Activated CD4-positive, CD25-positive, alpha-beta regulatory T cell (primary cell): ENCODE data around the gene GINS1.
"Not testable (repeated sequence)": the region's sequence is repeated elsewhere in the genome, so short reads cannot be mapped to it uniquely, and the experiment has no call there.

ENCODE experiments used
- DNase-seq, 4 experiments: peaks; one replicate each; lab custom pipeline; 2025; lab: John Stamatoyannopoulos, UW

Gene GINS1

DNA sequence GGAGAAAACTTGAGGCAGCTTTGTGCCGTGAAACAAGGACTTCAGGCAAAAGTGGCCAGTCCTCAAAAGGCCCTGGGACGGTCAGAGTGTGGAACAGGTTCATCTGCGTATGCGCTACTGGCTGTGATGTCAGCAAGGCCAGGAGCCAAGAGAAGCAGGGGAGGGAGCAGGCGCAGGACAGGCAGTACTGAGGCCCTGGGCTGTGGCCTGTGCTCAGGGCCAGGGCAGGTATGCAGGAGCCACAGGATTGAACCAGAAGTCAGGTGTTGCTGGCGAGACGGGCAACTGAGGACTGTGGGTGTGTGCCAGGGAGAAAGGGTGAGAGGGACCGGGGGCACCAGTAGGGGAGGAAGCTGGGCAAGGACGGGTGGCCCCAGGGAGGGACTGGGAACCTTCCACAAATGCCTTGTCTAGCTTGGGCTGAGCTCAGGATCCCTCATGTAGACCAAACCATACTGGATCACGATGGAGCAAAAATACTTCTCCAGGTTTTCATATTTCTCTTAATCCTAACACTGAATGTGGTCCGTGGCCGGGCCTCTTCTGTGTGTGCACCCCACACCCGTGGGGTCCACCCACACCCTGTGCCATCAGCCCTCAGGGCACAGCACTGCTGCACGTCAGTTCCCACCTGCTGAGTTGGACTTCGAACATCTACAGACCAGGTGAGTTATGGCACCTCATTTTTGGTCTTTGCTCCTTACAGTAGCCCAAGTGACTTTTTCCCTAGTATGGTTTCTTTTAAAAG, 46.9 kb downstream of the GINS1 start:
- no peak for DNase-seq

DNA sequence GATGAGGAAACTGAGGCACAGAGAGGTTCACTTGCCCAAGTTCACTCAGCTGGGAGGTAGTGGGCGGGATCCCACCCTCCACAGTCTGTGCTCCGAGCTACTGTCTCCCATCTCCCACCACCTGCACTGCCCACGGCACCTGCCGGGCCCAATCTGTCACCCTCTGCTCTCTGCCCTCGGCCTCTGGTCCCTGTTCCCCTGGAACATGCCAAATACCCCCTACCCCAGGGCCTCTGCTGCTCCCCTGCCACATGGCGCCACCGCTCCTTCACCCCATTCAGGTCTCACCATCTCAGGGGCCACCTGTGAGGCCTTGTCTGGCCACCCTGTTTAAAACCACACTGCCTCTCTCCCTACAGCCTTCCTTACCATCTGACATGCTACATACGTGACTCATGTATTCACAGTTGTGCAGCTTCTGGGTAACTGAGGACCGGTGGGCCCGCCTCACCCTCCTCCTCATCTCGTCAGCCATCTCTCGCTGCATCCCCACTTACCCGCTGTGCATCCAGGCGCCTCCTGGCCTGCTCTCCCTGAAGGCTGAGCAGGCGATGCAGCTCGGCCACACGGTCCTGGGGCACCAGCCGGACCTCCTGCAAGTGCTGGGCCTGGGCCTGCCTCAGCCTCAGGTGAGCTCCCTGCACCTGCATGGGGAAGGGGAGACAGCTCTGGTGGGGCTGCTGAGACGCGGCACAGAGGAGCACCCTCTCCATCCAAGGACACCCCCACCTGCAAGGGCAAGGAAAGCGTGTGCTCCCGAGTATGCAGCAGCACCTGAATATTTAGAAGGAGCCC, 50.6 kb downstream of the GINS1 start:
- DNase-seq = no peak

DNA sequence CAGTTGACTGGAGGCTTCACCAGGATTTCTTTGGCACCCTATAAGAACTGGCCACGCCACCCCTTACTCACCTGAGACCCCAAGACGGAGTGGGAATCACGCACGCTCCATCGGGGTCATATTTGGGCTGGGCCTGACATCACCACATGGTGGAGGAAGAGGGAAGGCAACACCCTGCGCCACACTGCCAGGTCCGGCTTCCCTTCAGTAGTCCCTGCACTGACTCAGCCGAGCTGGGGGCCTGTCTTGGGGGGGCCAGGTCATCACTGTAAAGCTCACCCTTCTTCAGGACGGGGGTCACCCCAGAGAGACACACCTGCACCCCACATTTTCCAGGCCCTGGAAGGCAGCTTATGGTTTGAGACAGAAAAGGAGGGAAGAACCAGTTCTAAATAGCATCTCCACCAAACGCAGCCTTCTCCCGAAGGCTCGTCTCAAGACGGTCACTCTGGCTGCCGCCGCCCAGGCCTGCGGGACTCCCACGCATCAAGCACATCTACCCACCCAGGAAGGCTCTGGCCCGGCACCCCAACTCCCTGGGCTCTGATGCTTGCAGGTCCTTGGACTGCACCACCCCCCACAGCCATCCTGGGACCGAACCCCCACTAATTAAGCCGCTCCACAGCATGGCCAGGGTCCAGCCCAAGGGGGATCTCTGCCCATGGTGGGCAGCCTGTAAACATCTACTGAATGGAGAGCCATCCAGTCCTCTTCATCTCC, 51.8 kb downstream of the GINS1 start:
- DNase-seq = no peak

DNA sequence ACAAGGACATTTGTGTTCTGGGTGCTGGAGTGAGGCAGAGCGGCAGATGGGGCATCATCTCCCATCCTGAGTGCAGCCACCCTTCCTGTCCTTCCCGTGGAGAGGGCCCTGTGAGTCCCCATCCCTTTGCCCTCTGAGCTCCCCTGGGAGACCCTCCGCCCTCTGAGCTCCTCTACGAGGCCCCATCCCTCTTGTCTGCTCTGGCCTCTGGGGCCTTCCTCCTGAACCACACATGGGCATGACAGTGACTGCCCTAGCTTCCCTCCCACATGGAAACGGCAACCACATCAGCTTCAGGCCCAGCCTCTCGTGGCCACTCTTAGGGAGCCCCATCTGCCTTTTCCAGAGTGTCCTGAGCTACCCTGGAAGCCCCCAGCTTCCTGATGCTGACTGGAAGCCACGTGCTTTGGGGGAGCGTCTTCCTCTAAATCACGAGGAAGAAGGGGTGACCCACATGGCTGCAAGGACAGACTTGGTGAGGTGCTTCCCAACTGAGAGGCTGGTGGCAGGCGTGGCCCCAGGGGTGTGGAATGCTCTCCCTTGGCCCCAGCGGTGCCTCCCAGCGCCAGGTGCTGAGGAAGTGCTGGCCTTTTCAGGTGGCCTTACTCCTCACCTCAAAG, 52.6 kb downstream of the GINS1 start:
- DNase-seq = no peak

DNA sequence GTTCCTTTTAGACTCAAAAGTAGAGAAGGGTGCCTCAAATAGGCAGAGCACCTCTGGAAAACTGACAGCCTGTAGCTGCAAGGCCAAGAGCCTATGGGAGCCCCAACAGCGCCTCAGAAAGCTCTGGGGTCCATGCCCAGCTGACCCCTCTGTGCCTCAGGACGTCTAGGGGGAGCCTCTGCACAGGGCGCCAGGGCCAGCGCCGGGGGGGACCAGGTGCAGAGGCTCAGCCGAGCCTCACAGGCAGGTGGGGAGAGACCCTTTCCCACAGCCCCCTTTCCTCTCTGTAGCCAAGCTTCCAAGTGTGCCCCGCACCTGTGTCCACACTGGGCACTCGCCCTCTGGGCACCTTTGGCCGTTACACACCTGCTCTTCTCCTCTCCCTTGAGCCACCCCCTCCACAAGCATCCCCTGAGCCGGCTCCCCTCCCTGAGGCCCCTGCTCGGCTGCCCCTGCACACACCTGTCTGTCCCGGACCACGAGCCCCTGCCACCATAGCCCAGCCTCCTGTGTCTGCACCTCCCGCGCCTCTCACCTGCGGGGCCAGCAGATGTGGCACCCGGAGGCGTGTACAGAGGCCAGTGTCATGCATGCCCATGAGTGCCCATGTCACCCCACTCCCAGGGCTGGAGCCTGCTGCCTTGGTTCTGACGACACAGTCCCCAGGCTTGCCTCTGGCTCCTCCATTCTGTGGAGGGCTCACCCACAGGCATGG, 53.2 kb downstream of the GINS1 start:
- DNase-seq = no peak

DNA sequence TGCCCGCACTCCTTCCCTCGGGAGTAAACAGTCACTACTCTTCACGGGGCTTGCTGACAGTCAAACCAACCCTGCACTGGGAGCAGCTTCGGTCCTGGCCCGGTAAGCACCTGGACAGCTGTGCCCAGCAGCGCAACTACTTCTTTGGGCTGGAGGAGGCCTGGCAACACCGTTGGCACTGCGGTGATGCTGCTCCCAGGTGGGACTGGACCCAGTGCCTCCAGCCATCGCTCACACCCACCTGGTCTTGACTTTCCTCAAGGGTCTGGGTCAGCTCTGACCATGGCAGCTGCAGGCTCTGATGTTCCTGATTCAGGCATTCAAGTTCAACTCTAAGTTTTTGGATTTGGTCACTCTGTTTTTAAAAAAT, 53.8 kb downstream of the GINS1 start:
- DNase-seq = no peak

DNA sequence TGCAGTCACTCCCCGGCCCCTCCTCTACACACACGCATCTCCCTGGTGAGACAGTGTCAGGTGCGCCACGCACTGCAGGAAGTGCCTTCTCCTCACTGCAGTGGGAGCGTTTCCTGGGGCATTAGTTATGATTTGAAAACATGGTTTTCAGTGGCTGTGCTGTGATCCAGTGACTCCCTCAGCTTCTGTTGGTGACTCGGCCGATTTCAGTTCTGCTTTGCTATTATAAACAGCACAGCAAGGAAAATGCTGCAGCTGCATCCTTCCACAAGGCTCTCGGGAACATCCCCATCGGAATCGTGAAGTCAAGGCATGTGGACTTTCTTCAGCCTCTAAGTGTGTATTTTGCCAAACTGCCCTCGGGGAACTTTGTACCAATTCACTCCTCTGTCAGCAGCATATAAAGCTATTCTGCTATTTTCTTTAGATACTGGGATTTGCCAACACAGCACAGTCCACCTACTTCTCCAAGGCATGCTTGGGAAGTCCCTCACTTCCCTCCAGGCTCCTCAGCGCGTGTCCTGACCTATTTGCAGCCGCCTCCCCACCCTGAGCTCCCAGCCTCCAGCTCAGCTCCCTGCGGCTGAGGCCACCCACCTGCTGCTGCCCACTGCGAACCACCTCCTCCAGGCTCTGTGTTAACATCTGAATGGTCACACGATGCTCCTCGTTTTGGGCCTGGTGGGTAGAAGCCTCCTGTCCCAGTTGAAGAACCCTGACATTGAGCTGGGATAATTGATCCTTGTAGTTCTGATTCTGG, 54.5 kb downstream of the GINS1 start:
- no peak for DNase-seq

DNA sequence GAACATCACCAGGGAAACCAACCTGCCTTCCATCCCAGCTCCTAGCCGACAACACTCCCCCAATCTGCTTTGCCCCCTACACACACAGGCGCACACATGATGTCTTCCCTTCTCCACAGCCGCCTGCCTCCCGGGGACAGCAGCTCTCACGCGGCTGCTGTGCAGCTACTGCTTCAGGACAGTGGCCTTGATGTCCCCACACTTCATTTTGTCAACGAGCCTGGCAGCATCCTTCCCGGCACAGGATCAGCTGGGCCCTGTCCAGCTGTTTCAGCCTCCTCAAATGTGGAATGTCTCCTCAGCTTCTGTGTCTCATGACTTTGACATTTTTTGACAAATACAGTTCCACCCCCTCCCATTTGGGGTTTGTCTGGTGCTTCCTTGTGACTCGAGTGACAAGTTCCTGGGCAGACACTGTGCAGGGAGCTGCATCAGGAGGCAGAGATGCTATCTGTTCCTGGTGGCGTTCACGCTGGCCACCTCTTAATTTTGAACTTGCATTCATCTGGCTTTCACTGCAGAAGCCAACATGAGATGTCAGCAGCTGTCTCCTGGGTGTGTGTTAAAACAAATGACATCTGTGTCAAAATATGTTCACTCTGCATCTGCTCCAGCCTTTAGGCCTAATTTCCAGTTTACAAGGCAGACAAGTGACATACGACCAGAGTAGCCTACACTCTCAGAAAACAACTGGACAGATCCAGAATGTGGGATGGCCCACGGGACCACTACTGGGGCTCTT, 57.2 kb downstream of the GINS1 start:
- DNase-seq = no peak

DNA sequence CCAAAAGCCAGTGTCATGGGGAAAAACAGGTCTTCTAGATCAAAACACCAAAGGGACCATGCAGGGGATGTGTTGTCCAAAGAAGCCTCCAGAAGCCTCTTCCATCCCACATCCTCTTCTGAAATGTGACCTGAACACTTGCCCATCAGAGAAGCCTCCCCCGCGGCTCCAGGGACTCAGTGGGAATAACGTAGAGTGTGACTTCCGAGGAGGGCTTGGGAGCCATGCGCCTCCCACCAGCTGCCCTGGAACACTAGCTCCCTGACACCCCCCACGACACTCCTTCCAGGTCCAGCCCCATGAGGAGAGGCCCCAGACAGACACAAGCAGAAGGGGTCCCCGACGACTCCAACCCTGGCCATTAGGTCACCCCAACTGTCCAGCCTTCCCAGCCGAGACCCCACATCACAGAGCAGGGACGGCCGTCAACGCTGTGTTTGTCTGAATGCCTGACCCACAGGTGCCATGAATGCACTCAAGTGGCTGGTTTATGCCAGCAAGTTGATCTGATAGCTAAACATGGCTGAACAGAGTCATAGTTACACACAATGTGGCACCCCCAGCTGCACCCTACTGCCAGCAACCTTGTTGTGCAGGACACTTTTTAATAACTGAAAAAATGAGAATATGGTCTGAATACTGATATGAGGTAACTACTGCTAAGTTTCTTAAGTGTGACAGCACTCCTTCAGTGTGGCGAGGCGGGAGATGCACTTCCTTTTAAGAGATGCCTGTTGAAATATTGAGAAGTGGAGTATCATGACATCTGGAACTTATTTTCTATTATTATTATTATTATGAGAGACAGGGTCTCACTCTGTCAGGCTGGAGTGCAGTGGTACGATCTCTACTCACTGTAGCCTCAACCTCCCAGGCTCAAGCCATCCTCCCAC, 58.0 kb downstream of the GINS1 start:
- no peak for DNase-seq

DNA sequence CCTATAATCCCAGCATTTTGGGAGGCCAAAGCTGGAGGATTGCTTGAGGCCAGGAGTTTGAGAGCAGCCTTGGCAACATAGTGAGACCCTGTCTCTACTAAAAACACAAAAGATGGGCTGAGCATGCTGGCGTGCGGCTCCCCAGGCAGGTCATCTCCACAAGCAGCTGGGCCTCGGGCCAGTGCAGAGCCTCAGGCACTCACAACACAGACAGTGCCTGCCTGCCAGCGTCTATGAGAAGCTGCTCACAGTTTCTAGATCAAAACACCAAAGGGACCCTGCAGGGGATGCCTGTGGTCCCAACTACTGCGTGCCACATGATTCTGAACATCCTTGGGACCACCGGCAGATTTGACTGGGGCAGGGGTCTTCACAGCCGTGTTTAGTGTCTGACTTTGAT, 59.4 kb downstream of the GINS1 start:
- DNase-seq = no peak

DNA sequence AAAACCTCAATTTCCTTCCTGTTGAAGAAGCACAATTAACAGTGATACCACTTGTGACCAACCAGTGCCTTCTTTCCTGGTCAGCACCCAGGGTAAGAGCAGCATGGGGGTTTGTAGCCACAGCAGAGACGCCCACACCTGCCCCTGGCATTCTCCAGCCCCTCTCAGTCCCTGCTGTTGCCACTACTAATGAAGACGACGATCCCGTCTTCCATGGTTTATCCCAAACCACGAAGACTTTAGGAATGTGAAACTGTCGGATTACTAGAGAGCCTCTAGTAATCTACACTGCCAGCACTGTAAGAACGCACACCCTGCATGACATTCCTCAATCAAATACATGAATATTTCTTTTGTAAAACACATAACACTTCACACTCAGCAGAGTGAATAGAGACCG, 60.0 kb downstream of the GINS1 start:
- DNase-seq = no peak

DNA sequence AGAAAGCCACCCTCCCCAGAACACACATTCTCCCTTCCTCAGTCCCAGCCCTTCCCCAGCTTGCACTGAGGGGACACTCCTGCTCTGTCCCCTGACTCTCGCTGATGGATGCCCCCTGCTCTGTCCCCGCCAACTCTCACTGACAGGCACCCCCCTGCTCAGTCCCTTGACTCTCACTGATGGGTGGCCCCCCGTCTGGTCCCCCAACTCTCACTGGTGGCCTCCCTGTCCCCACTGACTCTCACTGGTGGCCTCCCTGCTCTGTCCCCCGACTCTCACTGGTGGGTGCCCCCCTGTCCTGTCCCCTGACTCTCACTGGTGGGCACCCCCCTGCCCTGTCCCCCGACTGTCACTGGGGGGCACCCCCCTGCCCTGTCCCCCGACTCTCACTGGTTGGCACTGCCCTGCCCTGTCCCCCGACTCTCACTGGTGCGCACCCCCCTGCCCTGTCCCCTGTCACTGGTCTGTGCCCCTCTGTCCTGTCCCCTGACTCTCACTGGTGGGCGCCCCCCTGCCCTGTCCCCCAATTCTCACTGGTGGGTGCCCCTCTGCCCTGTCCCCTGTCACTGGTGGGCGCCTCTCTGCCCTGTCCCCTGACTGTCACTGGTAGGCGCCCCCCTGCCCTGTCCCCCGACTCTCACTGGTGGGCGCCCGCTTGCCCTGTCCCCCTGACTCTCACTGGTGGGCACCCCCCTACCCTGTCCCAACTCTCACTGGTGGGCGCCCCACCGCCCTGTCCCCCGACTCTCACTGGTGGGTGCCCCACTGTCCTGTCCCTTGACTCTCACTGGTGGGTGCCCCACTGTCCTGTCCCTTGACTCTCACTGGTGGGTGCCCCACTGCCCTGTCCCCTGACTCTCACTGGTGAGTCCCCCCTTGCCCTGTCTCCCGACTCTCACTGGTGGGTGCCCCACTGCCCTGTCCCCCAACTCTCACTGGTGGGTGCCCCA, 60.9 kb downstream of the GINS1 start:
- no peak for DNase-seq

DNA sequence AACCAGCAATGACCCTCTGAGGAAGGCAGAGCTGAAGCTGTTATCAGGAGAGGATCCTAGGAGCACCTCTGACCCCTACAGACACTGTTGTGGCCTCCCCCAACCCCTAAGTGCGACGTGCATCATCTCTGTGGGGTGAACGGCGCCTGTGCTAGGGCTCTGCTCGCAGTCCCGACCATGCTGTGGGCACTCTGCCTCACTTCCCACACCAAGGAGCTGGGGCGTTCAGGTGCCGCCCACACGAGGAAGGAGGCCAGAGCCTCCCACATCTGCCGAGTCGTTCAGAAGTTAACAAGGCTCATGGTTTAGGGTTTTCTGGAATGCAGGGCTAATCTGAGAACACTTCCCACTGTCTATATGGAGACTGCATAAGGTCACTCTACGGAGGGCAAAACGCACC, 62.1 kb downstream of the GINS1 start:
- no peak for DNase-seq

DNA sequence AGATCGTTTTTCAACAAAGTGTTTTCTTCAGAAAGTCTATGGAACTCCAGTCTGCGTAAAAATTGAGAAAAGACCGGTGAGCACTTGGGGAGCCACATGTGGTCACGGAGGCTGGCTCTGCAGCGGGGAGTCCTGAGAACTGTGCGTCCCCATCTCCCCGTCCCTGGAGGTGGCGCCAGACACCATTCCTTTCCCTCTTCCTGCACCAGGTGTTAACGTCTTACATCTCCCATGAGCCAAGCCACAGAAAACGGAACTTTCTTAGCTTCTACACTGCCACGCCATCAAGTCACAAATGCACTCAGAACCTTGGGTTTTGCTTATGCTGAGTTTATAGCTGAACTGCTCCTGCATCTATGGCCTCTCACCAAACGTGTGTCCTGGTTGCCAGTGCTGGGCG, 62.6 kb downstream of the GINS1 start:
- no peak for DNase-seq

DNA sequence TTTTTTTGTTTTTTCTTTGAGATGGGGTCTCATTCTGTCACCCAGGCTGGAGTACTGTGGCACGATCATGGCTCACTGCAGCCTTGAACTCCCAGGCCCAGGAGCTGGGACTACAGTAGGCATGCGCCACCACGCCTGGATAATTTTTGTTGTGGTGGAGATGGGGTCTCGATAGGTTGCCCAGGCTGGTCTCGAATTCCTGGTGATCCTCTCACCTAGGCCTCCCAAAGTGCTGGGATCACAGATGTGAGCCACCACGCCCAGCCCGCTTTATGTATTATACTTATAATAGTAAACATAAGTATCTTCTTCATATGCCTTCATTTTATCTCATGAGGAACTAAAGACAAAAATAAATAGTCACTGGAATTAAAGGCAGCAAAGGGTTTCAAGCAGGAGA, 63.5 kb downstream of the GINS1 start:
- no peak for DNase-seq

DNA sequence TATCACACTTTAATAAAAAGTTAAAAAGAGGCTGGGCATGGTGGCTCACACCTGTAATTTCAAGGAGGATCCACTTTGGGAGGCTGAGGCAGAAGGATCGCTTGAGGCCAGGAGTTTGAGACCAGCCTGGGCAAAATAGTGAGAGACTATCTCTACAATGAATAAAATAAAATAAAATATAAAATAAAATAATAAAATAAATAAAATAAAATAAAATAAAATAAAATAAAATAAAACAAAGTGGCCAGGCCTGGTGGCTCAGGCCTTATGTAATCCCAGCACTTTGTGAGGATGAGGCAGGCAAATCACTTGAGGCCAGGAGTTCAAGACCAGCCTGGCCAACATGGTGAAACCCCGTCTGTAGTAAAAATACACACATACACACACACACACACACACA, 65.8 kb downstream of the GINS1 start:
- not testable (repeated sequence) for DNase-seq

DNA sequence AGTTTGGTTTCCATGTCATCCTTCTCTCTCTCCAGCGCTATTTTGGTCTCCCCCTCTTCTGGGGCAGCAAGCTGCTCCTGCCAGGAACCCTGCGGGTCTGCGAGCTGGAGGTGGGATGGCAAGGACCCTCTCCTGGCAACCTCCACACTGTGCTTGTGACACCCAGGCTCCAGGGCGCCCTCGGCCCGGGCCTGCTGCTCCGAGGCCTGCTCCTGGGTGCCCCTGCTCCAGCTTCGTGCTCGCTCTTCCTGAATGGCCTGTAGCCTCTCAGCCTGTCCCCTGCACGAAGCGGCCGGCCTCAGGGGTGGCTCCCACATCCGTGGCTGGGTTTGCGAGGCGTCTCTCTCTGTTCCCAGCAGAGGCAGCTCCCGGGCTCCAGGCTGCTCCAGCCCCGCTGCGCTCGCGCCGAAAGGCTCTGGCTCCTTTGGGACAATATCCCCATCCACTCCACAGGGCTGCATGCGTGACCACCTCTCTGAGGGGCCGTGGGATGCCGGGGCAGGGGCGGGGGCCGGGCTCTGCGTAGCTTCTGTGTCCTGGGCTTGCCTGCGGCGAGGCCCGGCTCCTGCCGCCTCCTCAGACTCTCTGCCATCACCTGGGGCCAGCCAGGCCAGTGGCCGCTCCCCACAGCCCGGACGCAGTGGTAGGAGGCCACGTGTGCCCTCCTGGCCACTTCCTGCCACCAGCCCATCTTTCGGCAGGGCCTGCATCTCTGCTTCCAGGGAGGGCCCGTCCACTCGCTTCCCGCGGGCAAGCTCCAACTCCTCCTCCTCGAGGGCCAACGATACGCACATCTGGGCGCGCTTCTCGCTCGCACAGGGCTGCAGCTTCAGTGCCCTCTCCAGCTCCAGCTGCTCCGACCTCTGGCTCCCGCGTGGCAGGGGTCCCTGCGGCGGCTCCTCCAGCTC, 68.9 kb downstream of the GINS1 start:
- no peak for DNase-seq
